Measurements from ENCODE around the gene AKT3.
"Not testable (repeated sequence)": the region's sequence is repeated elsewhere in the genome, so short reads cannot be mapped to it uniquely, and the experiment has no call there.

Gene AKT3

GRCh38 chr1:243783714-243784113 lies 66.3 kb downstream of the AKT3 start:
- DNase-seq (ENCODE audit: low spot score), result no peak

GRCh38 chr1:243772361-243773050 lies 77.5 kb downstream of the AKT3 start:
- DNase-seq (ENCODE audit: low spot score), result not testable (repeated sequence)

GRCh38 chr1:243770860-243771259 lies 79.2 kb downstream of the AKT3 start:
- DNase-seq (ENCODE audit: low spot score), result no peak

- DNase-seq (ENCODE audit: low spot score), result no peak
These were observed 84.4 kb downstream of the AKT3 start for GRCh38 chr1:243765676-243766075.

- no peak for DNase-seq (ENCODE audit: low spot score)
These were observed 86.2 kb downstream of the AKT3 start for GRCh38 chr1:243763806-243764205.

GRCh38 chr1:243758647-243759046 lies 91.4 kb downstream of the AKT3 start:
- DNase-seq (ENCODE audit: low spot score), result peak; percentile 9

- no peak for DNase-seq (ENCODE audit: low spot score)
These were observed 93.5 kb downstream of the AKT3 start for GRCh38 chr1:243756529-243756928.

GRCh38 chr1:243754348-243754747 lies 95.7 kb downstream of the AKT3 start:
- no peak for DNase-seq (ENCODE audit: low spot score)

- DNase-seq (ENCODE audit: low spot score), result no peak
These were observed 98.5 kb downstream of the AKT3 start for GRCh38 chr1:243751506-243751905.

GRCh38 chr1:243748706-243749283 lies 101.2 kb downstream of the AKT3 start:
- DNase-seq (ENCODE audit: low spot score), result peak; percentile 56

- no peak for DNase-seq (ENCODE audit: low spot score)
These were observed 101.8 kb downstream of the AKT3 start for GRCh38 chr1:243748227-243748626.

GRCh38 chr1:243746751-243747150 lies 103.3 kb downstream of the AKT3 start:
- peak; percentile 43 for DNase-seq (ENCODE audit: low spot score)

- no peak for DNase-seq (ENCODE audit: low spot score)
These were observed 104.7 kb downstream of the AKT3 start for GRCh38 chr1:243745356-243745755.

- no peak for DNase-seq (ENCODE audit: low spot score)
These were observed 107.2 kb downstream of the AKT3 start for GRCh38 chr1:243742819-243743218.

GRCh38 chr1:243740255-243740999 lies 109.6 kb downstream of the AKT3 start:
- no peak for DNase-seq (ENCODE audit: low spot score)

GRCh38 chr1:243739335-243740003 lies 110.6 kb downstream of the AKT3 start:
- no peak for DNase-seq (ENCODE audit: low spot score)

- DNase-seq (ENCODE audit: low spot score), result no peak
These were observed 112.0 kb downstream of the AKT3 start for GRCh38 chr1:243738020-243738419.

- no peak for DNase-seq (ENCODE audit: low spot score)
These were observed 114.6 kb downstream of the AKT3 start for GRCh38 chr1:243735457-243735856.

GRCh38 chr1:243734308-243734695 lies 115.7 kb downstream of the AKT3 start:
- no peak for DNase-seq (ENCODE audit: low spot score)

- no peak for DNase-seq (ENCODE audit: low spot score)
These were observed 116.3 kb downstream of the AKT3 start for GRCh38 chr1:243733670-243734307.

GRCh38 chr1:243732637-243733036 lies 117.4 kb downstream of the AKT3 start:
- DNase-seq (ENCODE audit: low spot score), result no peak

GRCh38 chr1:243731974-243732625 lies 117.9 kb downstream of the AKT3 start:
- DNase-seq (ENCODE audit: low spot score), result no peak
